Dermis blood vessel endothelial cell (primary cell): ENCODE results near the gene CSTPP1. TPM values are rescaled to one million over a fixed set of nuclear protein-coding genes. Genes with fewer than 3 reads are reported as not detected.
"Not testable (repeated sequence)": the region's sequence is repeated elsewhere in the genome, so short reads cannot be mapped to it uniquely, and the experiment has no call there.

Experiments used
- DNase-seq: peaks from one replicate; pipeline ENCODE4 v3.0.0; 2010
- total RNA-seq: library from RNA; depleted of rRNA; stranded (reverse); fragments of >200 nt; gene quantifications from 2 replicates; pipeline ENCODE4 v1.2.3, GENCODE V29; 2014

The CSTPP1 gene
- total RNA-seq, 1 donor from 2014 or later, result 8.5 TPM

- DNase-seq, result no peak
Measured at GRCh38 chr11:46953093-46953492, 16.5 kb downstream of the CSTPP1 start.

DNA sequence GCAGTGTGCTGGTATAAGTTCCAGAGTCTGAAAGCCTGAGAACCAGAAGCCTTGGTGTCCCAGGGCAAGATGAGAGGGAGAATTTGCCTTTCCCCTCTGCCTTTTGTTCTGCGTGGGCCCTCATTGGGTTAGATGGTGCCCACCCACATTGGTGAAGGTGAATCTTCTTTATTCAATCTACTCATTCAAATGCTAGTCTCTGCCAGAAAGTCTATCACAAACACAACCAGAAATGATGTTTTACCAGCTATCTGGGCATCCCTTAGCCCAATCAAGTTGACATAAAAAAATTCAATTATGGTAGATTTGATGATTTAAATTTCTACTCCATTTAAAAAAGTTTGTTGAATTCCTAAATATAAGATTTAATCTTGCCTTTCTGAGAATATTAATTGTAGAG, 22.2 kb downstream of the CSTPP1 start:
- no peak for DNase-seq

GRCh38 chr11:46961041-46961440, 24.5 kb downstream of the CSTPP1 start:
- no peak for DNase-seq

DNA sequence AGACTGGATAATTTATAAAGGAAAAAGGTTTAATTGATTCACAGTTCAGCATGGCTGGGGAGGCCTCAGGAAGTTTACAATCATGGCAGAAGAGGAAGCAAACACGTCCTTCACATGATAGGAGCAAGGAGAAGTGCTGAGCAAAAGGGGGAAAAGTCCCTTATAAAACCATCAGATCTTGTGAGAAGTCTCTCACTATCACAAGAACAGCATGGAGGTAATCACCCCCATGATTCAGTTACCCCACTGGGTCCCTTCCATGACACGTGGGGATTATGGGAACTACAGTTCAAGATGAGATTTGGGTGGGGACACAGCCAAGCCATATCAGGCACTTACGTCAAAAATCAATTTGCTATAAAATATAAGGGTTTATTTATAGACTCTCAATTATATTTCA, 25.3 kb downstream of the CSTPP1 start:
- not testable (repeated sequence) for DNase-seq

DNA sequence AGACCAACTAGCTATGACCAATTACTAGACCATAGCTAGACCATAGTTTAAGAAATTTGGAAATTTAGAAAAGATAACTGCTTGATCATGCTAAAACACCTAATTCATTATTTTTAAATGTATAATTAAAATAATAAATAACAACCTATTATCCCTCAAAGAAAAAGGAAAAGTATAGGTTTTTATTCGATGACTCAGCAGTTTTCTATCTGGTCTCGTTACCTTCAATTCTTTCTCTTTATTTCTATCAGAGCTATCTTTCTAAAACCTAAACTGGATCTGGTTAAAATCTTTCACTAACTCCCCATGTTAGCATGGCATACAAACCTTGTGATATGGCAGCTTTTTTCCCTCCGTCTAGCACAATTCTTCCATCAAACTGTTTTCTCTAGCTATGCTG, 27.3 kb downstream of the CSTPP1 start:
- no peak for DNase-seq

DNA sequence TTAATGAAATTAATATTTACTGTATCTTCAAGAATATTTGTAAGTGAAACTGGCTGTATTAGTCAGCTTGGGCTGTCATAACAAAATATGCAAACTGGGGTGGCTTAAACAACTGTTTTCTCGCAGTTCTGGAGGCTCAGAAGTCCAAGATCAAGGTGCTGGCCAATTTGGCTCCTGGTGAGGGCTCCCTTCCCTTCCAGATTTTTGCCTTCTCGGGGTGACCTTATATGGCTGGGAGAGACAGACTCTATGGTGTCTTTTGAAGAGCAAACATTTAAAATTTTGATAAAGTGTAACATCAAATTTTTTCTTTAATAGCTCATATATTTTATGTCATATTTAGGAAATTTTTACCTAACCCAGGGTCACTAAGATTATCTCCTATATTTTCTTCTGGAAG, 30.2 kb downstream of the CSTPP1 start:
- no peak for DNase-seq

GRCh38 chr11:46967962-46968361, 31.4 kb downstream of the CSTPP1 start:
- no peak for DNase-seq

- DNase-seq, result no peak
Measured at GRCh38 chr11:46969379-46969778, 32.8 kb downstream of the CSTPP1 start.

- no peak for DNase-seq
Measured at GRCh38 chr11:46970913-46971625, 34.5 kb downstream of the CSTPP1 start.

- DNase-seq, result no peak
Measured at GRCh38 chr11:46972343-46972742, 35.8 kb downstream of the CSTPP1 start.

DNA sequence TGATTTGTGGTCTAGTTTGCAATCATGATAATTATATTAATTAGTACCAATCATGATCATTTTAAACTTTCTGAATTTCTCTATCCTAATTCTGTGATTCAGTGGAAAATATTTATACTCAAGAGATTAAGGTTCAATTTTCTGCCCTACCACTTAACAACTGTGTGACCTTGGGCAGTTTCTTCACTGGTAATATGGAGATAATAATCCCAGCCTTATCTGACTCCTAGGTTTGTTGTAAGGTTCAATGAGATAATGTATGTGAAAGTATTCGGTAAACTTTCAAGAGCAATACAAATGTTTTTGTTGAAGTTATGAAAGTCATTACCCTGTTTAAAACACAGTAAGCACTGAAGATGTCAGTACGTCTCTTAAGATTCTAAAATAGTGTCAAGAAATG, 36.3 kb downstream of the CSTPP1 start:
- DNase-seq, result no peak

GRCh38 chr11:46976182-46976854, 39.8 kb downstream of the CSTPP1 start:
- DNase-seq, result no peak

DNA sequence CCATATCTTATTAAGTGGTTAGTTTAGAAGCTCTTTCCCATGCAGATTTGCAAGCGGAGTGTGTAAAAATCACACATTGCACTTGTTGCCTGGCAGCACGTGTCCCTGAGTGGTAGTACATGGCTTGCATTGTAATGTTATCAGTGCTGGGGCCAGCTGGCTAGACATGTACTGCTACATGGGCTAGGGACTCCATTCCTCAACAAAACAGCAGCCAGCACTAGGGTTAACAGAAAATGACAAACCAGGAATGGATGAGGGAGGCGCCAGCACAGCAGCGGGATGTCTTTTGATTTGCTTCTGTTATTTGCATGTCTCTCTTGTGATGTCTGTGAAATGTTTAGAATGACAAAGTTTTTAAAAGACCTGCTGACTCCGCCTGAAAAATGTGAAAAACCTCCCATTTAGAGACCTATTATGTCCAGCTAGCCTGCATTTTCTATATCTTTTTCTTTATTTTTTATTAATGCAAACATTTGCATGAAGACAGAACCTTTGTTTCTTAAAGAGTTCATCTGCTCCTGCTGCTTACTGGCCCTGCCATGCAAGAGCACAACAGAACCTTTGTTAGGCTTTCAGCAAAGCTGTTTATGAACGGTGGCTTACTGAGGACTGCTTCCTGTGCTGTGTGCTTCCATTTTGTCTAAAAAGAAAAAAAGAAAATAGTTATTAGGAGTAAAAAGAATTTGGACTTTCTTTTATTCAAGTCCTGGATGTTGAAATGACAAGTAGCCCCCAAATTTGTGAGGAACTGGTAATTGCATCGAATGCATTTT, 40.7 kb downstream of the CSTPP1 start:
- no peak for DNase-seq

DNA sequence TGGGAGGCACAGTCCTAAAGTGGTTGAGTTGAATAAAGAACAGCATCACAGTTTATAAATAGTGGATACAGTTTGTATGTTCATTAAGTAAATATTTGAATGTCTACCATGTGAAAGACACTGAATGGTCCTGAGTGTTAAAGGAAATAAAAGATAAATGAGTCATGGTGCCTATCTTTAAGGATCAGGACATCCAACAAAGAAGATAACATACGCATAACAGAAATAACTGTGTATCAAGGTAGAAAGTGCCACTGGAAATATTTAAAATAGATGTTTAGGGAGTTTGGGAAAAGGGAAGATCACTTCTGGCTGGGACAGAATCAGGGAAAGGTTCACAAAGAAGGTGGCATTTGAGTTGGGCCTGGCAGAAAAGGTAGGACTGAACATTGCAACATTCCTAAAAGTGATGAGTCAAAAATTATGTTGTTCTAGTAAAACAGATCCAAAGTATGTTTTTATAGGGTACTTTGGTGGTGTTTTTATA, 41.5 kb downstream of the CSTPP1 start:
- DNase-seq, result no peak

DNA sequence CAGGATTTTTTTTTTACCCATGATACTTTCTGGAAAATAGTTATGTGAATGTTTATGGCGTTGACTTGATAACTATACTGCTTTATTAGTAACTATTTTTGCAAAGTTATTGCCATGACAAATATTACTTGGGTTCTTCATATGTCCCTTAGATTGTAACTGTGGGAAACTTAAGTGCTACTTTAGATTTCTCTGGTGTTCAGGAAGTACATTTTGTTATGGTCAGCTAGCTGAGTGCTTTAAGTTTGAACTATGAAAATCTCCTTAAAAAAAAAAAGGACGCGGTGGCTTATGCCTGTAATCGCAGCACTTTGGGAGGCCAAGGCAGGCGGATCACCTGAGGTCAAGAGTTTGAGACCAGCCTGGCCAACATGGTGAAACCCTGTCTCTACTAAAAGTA, 42.8 kb downstream of the CSTPP1 start:
- no peak for DNase-seq

- DNase-seq, result no peak
Measured at GRCh38 chr11:46981436-46981835, 44.9 kb downstream of the CSTPP1 start.

GRCh38 chr11:46982797-46983452, 46.4 kb downstream of the CSTPP1 start:
- DNase-seq, result no peak

- no peak for DNase-seq
Measured at GRCh38 chr11:46983598-46983997, 47.0 kb downstream of the CSTPP1 start.

DNA sequence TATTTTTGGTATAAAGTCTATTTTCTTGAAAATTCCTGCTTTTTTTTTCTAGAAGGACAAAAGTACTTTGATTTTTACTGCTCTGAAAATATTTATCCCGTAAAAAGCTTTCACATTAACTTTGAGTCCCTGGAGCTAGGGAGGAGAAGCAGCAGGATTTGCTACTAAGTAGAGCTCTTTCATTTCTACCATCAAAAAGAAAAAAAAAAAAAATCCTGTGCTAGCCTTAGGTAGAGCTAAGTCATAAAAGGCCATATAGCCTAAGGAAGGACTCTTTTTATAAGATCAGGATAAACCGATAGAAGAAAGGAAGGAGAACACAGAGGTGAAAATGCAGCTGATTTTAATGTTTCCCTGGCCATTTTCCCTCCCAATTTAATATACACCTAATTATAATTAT, 48.0 kb downstream of the CSTPP1 start:
- DNase-seq, result no peak

DNA sequence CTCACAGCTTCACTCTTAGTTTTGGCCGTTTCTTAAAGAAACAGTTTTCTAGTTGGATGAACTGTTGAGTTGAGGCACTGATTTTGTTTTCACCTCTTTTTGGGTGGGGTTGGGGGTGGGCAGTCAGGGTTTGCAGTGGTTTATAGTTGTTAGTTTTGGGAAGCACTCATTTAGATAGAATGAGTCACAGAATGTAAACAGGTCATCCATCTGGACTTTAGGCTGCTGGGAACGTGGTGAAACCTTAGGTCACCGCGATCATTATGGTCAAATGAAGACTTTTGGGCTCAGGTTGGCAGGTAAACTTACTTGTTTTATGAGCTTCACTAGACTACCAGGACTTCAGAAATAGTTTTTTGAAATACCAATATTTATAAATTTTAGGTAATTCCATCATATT, 48.4 kb downstream of the CSTPP1 start:
- no peak for DNase-seq

DNA sequence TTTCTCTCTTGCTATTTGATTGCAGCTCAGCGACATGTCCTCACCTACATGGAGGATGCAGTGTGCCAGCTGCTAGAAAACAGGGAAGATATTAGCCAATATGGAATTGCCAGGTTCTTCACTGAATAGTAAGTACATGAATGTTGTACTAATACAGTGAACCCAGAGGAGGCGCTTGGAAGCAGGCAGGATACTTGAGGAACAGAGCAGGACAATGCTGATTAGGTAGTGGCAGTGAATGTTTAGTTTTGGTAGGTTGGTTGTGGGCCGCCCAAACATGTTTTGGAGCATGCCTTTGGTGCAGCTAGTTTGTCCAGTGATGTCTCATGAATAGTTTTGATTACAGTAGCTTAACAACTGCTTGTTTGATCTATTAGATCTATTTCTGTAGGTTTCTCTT, 50.6 kb downstream of the CSTPP1 start:
- DNase-seq, result no peak

DNA sequence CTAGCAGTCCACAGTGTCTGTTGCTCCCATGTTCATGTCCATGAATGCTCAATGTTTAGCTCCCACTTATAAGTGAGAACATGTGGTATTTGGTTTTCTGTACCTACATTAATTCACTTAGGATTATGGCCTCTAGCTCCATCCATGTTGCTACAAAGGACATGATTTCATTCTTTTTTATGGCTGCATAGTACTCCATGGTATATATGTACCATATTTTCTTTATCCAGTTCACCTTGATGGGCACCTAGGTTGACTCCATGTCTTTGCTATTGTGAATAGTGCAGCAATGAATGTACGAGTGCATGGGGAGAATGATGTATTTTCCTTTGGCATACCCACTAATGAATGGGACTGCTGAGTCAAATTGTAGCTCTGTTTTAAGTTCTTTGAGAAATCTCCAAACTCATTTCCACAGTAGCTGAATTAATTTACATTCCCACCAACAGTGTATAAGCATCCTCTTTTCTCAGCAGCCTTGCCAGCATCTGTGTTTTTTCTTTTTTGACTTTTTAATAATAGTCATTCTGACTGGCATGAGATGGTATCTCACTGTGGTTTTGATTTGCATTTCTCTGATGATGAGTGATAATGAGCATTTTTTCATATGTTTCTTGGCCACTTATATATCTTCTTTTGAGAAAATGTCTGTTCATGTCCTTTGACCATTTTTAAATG, 53.4 kb downstream of the CSTPP1 start:
- DNase-seq, result not testable (repeated sequence)
